ENCODE data around the gene JPT2. TPM values are rescaled to one million over a fixed set of nuclear protein-coding genes. Genes with fewer than 3 reads are reported as not detected.

Gene JPT2
- total and polyA plus RNA-seq, 12 donors = 11.9 to 50.5 (median 32.2) TPM

GRCh38 chr16:1727651-1728624 lies 49.9 kb downstream of the JPT2 start:
- Histone ChIP-seq H3K4me1 (replicated peaks in 1 of 2) (peaks cover 6 to 10% of the 10 kb centered on the region in 2 donors), H3K9me3 (replicated peaks in 1 of 3) (no peaks in the 10 kb centered on the region), H3K36me3 (replicated peaks in 1 of 2) (peaks cover 0 to 51% of the 10 kb centered on the region in 2 donors), H3K4me3 (no peak overlapping the region), H3K27me3 (no peaks in the 10 kb centered on the region), H3K27ac (peak overlapping the region in 1 of 5 donors; percentile 40)
- no peak for DNase-seq
- intact Hi-C loops (cut with DNase I) = no loop called here
- no peak for TF ChIP-seq POLR2A (IDR thresholded peaks at IDR 0.05)
- 86 to 90% (median 89%) methylated on average over 15 to 37 of the region's 37 CpGs for WGBS, 4 donors

- H3K27me3 ChIP-seq = no peaks in the 10 kb centered on the region
- peak overlapping the region in 1 of 5 donors; percentile 40 for H3K27ac ChIP-seq
- no peaks in the 10 kb centered on the region for H3K9me3 ChIP-seq (replicated peaks in 1 of 3)
- no peak overlapping the region for H3K4me3 ChIP-seq
- WGBS, 4 donors = 75 to 93% (median 80%) methylated on average over 18 of the region's 18 CpGs
- TF ChIP-seq CTCF (IDR thresholded peaks at IDR 0.05) = no peak
- TF ChIP-seq POLR2A (IDR thresholded peaks at IDR 0.05) = no peak
- H3K4me1 ChIP-seq (replicated peaks in 1 of 2) = no peaks in the 10 kb centered on the region
- peaks cover 0 to 62% of the 10 kb centered on the region in 2 donors for H3K36me3 ChIP-seq (replicated peaks in 1 of 2)
- intact Hi-C loops (cut with DNase I) = no loop called here
- no peak for DNase-seq
Measured at GRCh38 chr16:1729026-1729425, 50.9 kb downstream of the JPT2 start.

GRCh38 chr16:1729445-1729844 lies 51.4 kb downstream of the JPT2 start:
- Histone ChIP-seq H3K27ac (peak overlapping the region in 1 of 5 donors; percentile 40), H3K27me3 (no peaks in the 10 kb centered on the region), H3K4me3 (no peak overlapping the region), H3K4me1 (replicated peaks in 1 of 2) (no peaks in the 10 kb centered on the region), H3K36me3 (replicated peaks in 1 of 2) (peaks cover 0 to 62% of the 10 kb centered on the region in 2 donors), H3K9me3 (replicated peaks in 1 of 3) (no peaks in the 10 kb centered on the region)
- WGBS, 4 donors = 92% methylated on average over 33 to 35 of the region's 35 CpGs
- no peak for TF ChIP-seq CTCF (IDR thresholded peaks at IDR 0.05)
- TF ChIP-seq POLR2A (IDR thresholded peaks at IDR 0.05) = no peak
- intact Hi-C loops (cut with DNase I) = no loop called here
- no peak for DNase-seq

GRCh38 chr16:1731073-1731472 lies 53.0 kb downstream of the JPT2 start:
- H3K4me3 ChIP-seq = no peak overlapping the region
- peaks cover 0 to 56% of the 10 kb centered on the region in 2 donors for H3K36me3 ChIP-seq (replicated peaks in 1 of 2)
- TF ChIP-seq POLR2A (IDR thresholded peaks at IDR 0.05) = no peak
- no peak for TF ChIP-seq CTCF (IDR thresholded peaks at IDR 0.05)
- no peaks in the 10 kb centered on the region for H3K27me3 ChIP-seq
- H3K27ac ChIP-seq = no peak overlapping the region
- intact Hi-C loops (cut with DNase I) = no loop called here
- WGBS, 4 donors = 85 to 93% (median 90%) methylated on average over 7 of the region's 7 CpGs
- H3K4me1 ChIP-seq (replicated peaks in 1 of 2) = no peaks in the 10 kb centered on the region
- no peaks in the 10 kb centered on the region for H3K9me3 ChIP-seq (replicated peaks in 1 of 3)
- no peak for DNase-seq

All from adrenal gland (tissue), 12 donors.